K562 (cell line): Measurements from ENCODE around the gene CAST. TPM values are rescaled to one million over a fixed set of nuclear protein-coding genes. Genes with fewer than 3 reads are reported as not detected.

Experiments used
- ARID3A ChIP-seq: IDR thresholded peaks from 2 replicates; pipeline ENCODE4 v1.6.1; 2012; ENCODE audit warnings: low read depth, low read length, improper control_type of control experiment, borderline replicate concordance
- ARNT ChIP-seq, 2 experiments: fragments of 450-650 bp; IDR thresholded peaks; 2 replicates each; pipeline ENCODE4 v1.6.1; 2016; ENCODE audit warnings: mild to moderate bottlenecking in 1 of 2
- ATF1 ChIP-seq, 2 experiments: fragments of 450-650 bp in 1 of 2; IDR thresholded peaks; 2 replicates each; pipeline ENCODE4 v1.6.1; 2016; ENCODE audit warnings: missing compliant biosample characterization in 1 of 2, missing genetic modification characterization in 1 of 2
- CBFA2T3 ChIP-seq: fragments of 450-650 bp; IDR thresholded peaks from 2 replicates; pipeline ENCODE4 v1.6.1; 2017
- COPS2 ChIP-seq: fragments of 450-650 bp; conservative IDR thresholded peaks from 2 replicates; pipeline ENCODE4 v1.6.1; 2016; ENCODE audit warnings: mild to moderate bottlenecking, moderate library complexity
- HMG20A ChIP-seq: fragments of 450-650 bp; formaldehyde crosslinking; conservative IDR thresholded peaks from 2 replicates; pipeline ENCODE4 v1.4.0; 2020; ENCODE audit warnings: mild to moderate bottlenecking, mixed read lengths
- JUND ChIP-seq, 2 experiments: IDR thresholded peaks; 2 replicates in 1 of 2; 3 replicates in 1 of 2; pipeline ENCODE4 v1.6.1; 2011; ENCODE audit warnings: borderline replicate concordance in 2 of 2, low read depth in 2 of 2, low read length in 2 of 2, improper control_type of control experiment in 1 of 2, missing biosample characterization in 1 of 2, missing genetic modification characterization in 1 of 2, missing genetic modification reagents in 1 of 2
- MTA3 ChIP-seq: fragments of 450-650 bp; formaldehyde crosslinking; IDR thresholded peaks from 2 replicates; pipeline ENCODE4 v1.6.1; 2017; ENCODE audit warnings: mild to moderate bottlenecking, borderline replicate concordance
- NBN ChIP-seq: fragments of 450-650 bp; IDR thresholded peaks from 2 replicates; pipeline ENCODE4 v1.6.1; 2016; ENCODE audit warnings: low read depth, mild to moderate bottlenecking
- PREB ChIP-seq: sonication (generic); formaldehyde crosslinking; IDR thresholded peaks from 2 replicates; pipeline ENCODE4 v1.8.1; 2023; ENCODE audit warnings: mild to moderate bottlenecking, missing genetic modification reagents
- ZNF133 ChIP-seq: fragments of 250-450 bp; sonication (Bioruptor Pico); IDR thresholded peaks from 2 replicates; pipeline ENCODE4 v1.4.0; 2020; ENCODE audit warnings: mild to moderate bottlenecking
- ZNF408 ChIP-seq: fragments of 250-450 bp; sonication (Bioruptor Pico); IDR thresholded peaks from 2 replicates; pipeline ENCODE4 v1.4.0; 2020; ENCODE audit warnings: low read depth, mild to moderate bottlenecking, moderate library complexity
- ZNF699 ChIP-seq: fragments of 250-450 bp; sonication (Bioruptor Pico); IDR thresholded peaks from 2 replicates; pipeline ENCODE4 v1.8.0; 2021; ENCODE audit warnings: mild to moderate bottlenecking, moderate library complexity; ENCODE audit not compliant: insufficient replicate concordance
- polyA plus RNA-seq, 8 experiments: library from polyadenylated mRNA; depleted of rRNA in 4 of 8; stranded (reverse) in 5 of 8; unstranded in 3 of 8; fragments of >200 nt; fragmentation: Nextera tagmentation in 2 of 8; fragmentation: Illumina TruSeq in 1 of 8; extraction: Ambion mirVana in 2 of 8; extraction: Trizol in 1 of 8; gene quantifications; 2 replicates each; pipeline versions ENCODE4 v1.2.1 to v1.2.3, GENCODE V29; 2011 to 2014; ENCODE audit warnings: inconsistent platforms in 1 of 8, missing spikeins in 1 of 8
- total RNA-seq, 7 experiments: library from RNA; depleted of rRNA in 6 of 7; stranded (reverse); fragments of >200 nt in 6 of 7; fragmentation: Illumina TruSeq in 2 of 7; extraction: Trizol in 2 of 7; gene quantifications; 2 replicates each; pipeline versions ENCODE4 v1.2.1 to v1.2.3, GENCODE V29; 2011 to 2021; ENCODE audit warnings: low replicate concordance in 1 of 7
- TF ChIP-seq, protein P1 (sequence below), 2 experiments: fragments of 450-650 bp in 1 of 2; sonication (generic) in 1 of 2; formaldehyde crosslinking in 1 of 2; IDR thresholded peaks in 1 of 2; conservative IDR thresholded peaks in 1 of 2; 2 replicates each; pipeline versions ENCODE4 v1.6.1 to v1.8.1; 2016 to 2023; ENCODE audit warnings: mild to moderate bottlenecking in 2 of 2, moderate library complexity in 2 of 2, inconsistent platforms in 1 of 2, missing genetic modification reagents in 1 of 2
- TF ChIP-seq, protein P2 (sequence below): fragments of 250-450 bp; sonication (Bioruptor Pico); IDR thresholded peaks from 2 replicates; pipeline ENCODE4 v1.9.0; 2021; ENCODE audit warnings: mild to moderate bottlenecking
- TF ChIP-seq, protein P3 (sequence below): fragments of 450-650 bp; formaldehyde crosslinking; IDR thresholded peaks from 2 replicates; pipeline ENCODE4 v1.4.0; 2020; ENCODE audit warnings: mild to moderate bottlenecking, moderate library complexity
- TF ChIP-seq, protein P4 (sequence below): fragments of 250-450 bp; sonication (Bioruptor Pico); IDR thresholded peaks from 2 replicates; pipeline ENCODE4 v1.4.0; 2020; ENCODE audit warnings: mild to moderate bottlenecking, moderate library complexity, borderline replicate concordance

CAST gene
- total and polyA plus RNA-seq, 9 of the 15 experiments (the other 6 are each of a cell fraction or from before 2014, with no cell fraction given): 55.5 to 136 (median 86.1) TPM

DNA sequence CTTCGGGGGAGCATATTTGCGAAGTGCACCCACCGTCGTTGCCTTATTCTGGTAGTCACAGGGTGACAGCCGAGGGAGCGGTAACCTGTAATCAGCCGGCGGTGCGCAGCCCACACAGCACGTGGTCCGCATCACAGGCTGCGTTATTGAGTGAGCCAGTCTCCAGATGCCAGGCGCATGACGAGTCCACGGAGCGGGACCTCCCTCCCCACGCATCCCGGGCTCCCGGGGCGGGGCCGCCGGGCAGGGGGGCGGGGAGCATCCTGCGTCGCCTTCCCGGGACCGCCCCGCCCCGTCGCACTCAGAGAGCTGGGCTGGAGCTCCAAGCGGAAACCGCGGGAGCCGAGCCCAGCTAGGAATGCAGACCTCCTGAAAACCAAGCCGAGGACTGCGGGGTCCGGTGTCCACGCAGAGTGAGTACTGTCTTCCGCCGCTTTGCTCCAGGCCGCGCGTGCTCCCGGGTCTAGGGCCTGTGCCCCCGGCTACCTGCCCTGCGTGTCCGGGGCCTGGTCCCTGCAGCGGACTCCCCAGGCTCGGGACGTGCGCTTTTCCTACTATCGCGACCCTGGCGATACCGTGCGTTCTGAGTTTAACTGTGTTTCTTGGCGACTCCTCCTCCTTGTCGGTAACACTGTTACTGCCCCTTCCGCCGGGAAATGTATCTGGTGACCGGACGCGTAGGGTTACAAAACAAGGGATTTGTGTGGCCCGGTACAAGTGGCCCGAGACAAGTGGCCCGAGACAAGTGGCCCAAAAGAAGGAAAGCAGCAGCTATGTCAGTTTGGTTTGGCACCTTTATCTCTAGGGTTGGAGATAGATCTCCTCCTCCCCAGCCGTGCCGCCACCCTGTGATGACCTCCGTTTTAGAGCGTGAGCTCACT, 40.6 kb downstream of the CAST start (continued):
- TF ChIP-seq, protein P1, sequence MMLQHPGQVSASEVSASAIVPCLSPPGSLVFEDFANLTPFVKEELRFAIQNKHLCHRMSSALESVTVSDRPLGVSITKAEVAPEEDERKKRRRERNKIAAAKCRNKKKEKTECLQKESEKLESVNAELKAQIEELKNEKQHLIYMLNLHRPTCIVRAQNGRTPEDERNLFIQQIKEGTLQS (IDR thresholded peaks at IDR 0.05): peak; percentile 52
- TF ChIP-seq, protein P1 (CRISPR knock-in tag; conservative IDR thresholded peaks at IDR 0.05): no peak
- no peak for TF ChIP-seq HMG20A (CRISPR knock-in tag)
- TF ChIP-seq NBN: 0 out of 2 replicates have a peak, but pooled peaks have one; percentile 66
- TF ChIP-seq MTA3: peak; percentile 83; the same call in 1 of the 2 replicates
- no peak for TF ChIP-seq ZNF408 (CRISPR knock-in tag)
- no peak for TF ChIP-seq ZNF133 (CRISPR knock-in tag)
- TF ChIP-seq, protein P2, sequence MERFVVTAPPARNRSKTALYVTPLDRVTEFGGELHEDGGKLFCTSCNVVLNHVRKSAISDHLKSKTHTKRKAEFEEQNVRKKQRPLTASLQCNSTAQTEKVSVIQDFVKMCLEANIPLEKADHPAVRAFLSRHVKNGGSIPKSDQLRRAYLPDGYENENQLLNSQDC (CRISPR knock-in tag): no peak
- TF ChIP-seq, protein P3, sequence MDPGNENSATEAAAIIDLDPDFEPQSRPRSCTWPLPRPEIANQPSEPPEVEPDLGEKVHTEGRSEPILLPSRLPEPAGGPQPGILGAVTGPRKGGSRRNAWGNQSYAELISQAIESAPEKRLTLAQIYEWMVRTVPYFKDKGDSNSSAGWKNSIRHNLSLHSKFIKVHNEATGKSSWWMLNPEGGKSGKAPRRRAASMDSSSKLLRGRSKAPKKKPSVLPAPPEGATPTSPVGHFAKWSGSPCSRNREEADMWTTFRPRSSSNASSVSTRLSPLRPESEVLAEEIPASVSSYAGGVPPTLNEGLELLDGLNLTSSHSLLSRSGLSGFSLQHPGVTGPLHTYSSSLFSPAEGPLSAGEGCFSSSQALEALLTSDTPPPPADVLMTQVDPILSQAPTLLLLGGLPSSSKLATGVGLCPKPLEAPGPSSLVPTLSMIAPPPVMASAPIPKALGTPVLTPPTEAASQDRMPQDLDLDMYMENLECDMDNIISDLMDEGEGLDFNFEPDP (CRISPR knock-in tag): no peak
- TF ChIP-seq PREB (CRISPR knock-in tag): no peak
- TF ChIP-seq ATF1 (CRISPR knock-in tag; IDR thresholded peaks at IDR 0.05): no peak
- peak; percentile 83 for TF ChIP-seq ATF1 (tag; IDR thresholded peaks at IDR 0.05)
- no peak for TF ChIP-seq COPS2
- TF ChIP-seq ZNF699 (CRISPR knock-in tag): no peak
- no peak for TF ChIP-seq ARID3A
- TF ChIP-seq, protein P4, sequence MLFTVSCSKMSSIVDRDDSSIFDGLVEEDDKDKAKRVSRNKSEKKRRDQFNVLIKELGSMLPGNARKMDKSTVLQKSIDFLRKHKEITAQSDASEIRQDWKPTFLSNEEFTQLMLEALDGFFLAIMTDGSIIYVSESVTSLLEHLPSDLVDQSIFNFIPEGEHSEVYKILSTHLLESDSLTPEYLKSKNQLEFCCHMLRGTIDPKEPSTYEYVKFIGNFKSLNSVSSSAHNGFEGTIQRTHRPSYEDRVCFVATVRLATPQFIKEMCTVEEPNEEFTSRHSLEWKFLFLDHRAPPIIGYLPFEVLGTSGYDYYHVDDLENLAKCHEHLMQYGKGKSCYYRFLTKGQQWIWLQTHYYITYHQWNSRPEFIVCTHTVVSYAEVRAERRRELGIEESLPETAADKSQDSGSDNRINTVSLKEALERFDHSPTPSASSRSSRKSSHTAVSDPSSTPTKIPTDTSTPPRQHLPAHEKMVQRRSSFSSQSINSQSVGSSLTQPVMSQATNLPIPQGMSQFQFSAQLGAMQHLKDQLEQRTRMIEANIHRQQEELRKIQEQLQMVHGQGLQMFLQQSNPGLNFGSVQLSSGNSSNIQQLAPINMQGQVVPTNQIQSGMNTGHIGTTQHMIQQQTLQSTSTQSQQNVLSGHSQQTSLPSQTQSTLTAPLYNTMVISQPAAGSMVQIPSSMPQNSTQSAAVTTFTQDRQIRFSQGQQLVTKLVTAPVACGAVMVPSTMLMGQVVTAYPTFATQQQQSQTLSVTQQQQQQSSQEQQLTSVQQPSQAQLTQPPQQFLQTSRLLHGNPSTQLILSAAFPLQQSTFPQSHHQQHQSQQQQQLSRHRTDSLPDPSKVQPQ (CRISPR knock-in tag): no peak
- peak; percentile 73 for TF ChIP-seq JUND (IDR thresholded peaks at IDR 0.05; ENCODE audit: borderline replicate concordance, low read depth, low read length)
- TF ChIP-seq JUND (tag; IDR thresholded peaks at IDR 0.05; ENCODE audit: borderline replicate concordance, low read depth, low read length): no peak; the same call in 2 of the 3 replicates
- no peak for TF ChIP-seq ARNT (IDR thresholded peaks at IDR 0.05)
- peak; percentile 31; the same call in 1 of the 2 replicates for TF ChIP-seq CBFA2T3
